HG03039 (cell line): ENCODE results near the gene CACNA1D.

Source experiments
- ATAC-seq: cut with Tn5 transposase; IDR thresholded peaks from one replicate; pipeline ENCODE4 v1.9.1; 2021; ENCODE audit warnings: mild to moderate bottlenecking, moderate library complexity; ENCODE audit not compliant: unreplicated experiment

The CACNA1D gene

DNA sequence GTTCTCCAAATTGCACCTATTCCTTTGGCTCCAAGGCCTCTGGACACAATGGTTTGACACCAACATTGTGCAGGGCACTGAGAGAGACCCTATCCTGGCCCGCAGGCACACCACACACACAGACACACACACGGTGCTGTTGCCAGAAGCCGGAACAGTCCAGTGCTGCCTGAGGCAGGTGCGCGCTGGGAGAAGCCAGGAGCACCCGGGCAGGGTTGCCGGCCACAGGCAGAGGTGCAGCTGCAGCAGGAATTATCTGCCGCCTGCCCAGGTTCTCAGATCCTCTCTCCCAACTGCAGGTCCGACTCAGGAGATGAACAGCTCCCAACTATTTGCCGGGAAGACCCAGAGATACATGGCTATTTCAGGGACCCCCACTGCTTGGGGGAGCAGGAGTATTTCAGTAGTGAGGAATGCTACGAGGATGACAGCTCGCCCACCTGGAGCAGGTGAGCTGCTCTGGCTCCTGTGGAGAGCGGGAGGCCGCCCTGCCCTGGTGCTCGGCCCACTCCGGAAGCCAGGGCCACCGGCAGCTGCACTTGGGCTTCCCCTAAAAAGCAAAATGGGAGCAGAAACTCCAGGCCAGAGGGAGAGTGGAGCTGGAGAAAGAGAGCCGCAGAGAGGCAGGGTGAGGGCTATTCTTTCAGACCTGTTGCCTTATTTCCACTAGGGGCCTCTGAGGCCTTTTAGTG lies 308.9 kb downstream of the CACNA1D start:
- ATAC-seq = no peak

DNA sequence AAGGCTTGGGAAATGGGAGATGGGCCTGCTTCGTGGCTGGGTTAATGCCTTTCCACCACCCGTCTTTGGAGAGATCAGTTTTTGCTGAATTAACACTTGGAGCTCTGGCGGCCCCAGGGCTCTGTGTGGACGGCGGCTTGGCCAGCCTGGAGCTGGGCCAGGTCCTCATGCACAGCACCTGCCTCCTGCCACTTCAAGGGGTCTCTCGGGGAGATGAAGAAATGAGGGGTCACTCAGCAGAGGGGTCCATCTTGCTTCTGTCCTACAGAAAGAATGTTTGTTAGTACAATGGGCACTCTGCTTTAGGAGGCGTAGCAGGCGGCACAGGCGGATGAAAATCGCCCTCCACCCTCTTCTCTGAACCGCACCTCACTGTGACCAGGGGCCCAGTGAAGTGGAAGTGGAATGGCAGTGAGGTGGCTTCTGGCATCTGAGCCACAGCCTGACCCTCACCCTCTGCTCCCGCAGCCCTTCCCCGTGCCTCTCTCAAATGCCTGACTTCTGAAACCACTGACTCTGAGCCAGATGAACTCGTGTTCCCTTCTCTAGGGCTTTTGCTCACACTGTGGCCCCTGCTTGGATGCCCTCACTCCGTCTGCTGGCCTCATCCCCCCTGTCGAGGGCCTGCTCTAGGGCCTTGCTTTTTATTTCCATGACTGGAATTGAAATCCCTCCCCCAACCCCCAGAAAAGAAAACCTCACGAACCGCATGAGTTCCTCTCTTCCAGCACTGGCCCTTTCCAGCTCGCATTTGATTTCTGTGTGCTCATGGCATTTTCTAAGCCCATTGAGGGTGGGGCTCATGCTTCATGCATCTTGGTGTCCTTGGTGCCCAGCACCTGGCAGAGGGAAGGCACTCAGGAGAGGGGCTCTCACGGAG lies 309.6 kb downstream of the CACNA1D start:
- ATAC-seq = no peak

DNA sequence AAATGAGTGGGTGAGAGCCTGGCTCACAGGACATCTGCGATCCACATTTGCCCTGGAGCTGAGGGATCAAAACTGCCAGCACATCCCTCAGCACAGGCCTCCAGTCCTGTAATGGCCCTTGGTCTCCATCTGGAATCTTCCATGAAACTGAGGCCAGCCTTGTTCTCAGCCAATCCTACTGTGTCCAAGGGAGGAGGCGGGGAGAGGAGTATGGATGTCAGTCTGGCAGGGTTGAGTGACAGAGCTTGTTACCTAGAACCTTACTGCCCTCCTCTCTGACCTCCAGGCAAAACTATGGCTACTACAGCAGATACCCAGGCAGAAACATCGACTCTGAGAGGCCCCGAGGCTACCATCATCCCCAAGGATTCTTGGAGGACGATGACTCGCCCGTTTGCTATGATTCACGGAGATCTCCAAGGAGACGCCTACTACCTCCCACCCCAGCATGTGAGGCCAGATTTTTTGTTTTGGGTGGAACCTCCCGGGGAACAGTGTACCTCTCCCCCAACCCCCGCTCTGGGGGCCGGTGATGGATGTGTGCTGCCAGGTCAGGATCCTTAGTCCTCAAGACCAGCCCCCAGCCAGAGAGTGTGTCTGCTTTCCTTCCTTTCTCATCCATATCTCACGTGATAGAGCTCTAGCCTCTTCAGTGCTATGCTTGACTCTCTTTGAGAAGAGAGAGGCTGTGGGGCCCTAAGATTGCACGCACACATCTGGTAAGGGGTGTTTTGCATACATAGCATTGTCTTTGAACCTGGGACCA lies 310.5 kb downstream of the CACNA1D start:
- peak; percentile 65 for ATAC-seq

DNA sequence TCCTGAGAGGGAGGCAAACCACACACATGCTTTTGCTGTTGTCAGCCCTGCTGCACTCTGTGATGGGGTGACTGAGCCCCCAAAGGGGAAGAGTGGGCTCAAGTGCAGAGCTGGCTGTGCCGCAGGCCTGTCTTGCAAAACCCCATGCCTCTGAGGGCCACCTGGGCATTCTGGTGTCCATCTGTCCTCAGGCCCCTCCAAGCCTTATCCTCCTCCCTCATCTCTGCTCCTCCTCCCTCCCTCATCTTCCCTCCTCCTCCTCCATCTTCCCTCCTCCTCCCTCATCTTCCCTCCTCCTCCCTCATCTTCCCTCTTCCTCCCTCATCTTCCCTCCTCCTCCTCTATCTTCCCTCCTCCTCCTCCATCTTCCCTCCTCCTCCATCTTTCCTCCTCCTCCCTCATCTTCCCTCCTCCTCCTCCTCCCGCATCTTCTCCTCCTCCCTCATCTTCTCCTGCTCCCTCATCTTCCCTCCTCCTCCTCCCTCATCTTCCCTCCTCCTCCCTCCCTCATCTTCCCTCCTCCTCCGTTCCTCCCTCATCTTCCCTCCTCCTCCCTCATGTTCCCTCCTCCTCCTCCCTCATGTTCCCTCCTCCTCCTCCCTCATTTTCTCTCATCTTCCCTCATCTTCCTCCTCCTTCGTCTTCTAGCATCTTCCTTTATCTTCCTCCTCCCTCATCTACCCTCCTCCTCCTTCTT lies 311.2 kb downstream of the CACNA1D start:
- ATAC-seq = no peak

DNA sequence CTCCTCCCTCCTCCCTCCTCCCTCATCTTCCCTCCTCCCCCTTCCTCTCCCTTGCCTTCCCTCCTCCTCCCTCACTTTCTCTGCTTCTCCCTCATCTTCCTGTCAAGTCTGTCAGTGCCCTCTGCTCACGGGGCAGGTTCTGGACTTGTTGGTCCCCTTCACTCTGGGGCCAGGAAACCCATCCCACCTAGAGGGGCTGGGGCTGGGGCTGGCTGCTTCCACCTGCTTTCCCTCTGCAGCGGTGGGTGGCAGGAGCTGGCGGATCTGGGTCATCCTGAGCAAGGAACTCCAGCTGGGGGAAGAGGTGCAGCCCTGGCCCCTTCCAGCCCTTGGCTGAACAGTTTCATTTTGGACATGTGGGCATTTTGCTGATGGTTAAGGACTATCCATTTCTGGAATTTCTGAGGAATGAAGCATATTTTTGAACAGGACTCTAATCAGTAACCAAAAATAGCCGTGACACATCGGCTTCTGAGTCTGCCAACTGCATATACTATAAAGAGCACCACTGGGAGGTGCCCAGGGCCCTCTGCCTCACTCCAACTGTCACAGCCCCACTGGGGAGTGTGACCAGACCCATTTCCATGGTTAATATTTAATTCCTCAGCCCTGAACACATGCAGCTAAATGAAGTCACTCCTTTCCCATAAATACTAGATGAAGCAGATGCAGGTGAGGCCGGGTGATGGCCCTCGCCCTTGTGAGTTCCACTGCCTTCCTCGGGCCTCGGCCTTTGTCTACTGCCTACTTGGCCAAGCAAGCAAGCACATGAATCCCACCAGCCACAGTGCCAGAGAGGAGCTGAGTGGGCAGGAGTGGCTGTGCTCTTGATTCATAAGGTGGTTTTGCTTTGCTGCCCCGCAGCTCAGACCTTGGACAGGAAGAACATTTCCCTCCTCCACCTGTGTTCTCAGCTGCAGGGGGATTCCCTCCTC lies 312.0 kb downstream of the CACNA1D start:
- ATAC-seq = no peak

DNA sequence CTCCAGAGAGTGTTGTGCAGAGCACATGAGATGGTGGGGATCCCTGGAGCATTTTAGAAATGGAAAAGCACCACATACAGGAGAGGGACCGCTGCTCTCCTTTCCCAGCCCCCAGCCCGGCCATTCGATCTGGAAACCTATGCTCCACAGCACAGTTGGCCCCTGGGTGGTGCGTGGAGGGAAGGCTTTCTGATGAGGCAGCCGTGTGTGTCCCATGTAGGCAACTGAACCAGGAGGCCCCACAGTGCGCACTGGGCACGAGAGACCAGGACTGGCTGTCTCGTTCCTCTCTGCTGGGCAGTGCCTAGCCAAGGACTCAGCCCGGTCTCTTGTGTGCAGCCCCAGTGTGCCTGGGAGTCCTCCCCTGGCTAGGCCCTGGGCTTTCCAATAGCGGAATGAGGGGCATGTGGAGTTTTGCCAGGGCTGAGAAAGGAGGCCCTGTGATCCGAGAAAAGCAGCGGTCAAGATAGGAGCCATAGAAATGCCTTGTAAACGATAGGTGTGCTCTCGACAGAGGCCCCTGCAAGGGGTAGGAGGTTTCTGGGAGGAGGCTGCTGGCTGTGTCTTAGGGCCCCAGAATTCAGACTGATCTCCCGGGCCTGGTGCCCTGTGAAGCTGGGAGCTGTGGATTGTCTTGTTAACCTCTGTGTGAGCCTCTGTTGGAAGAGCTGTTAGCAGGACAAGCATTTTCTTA lies 312.9 kb downstream of the CACNA1D start:
- no peak for ATAC-seq

DNA sequence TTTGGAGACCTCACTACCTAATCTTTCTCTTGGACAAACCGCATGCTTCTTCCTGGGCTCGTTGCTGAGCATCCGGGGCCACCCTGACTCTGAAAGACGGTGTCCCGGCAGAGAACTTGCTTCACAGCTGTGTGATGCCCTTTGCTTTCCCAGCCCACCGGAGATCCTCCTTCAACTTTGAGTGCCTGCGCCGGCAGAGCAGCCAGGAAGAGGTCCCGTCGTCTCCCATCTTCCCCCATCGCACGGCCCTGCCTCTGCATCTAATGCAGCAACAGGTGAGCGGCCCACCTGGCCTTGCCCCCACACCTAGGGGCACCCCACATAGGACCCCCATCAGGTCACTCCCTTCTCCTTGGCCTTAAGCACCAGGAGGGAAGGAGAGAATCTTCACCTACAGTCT lies 314.1 kb downstream of the CACNA1D start:
- ATAC-seq = no peak

DNA sequence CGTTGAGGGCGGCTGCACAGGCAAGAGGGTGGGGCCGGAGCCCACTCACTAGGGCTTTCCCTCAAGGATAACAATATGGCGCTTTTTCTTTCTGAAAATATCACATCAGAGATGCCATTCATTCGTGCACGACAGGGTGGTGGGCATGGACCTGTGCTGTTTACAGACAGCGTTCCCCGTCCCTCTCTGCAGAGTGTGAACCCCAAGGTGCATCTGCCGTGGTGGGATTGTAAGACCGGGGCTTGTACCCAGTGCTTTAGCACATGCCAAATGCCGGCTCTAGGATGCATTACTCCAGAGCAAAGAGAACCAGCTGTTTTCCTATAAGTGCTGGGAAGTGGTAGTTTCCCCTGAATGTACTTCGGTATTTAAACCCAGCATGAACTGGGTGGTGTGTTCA lies 314.9 kb downstream of the CACNA1D start:
- no peak for ATAC-seq

DNA sequence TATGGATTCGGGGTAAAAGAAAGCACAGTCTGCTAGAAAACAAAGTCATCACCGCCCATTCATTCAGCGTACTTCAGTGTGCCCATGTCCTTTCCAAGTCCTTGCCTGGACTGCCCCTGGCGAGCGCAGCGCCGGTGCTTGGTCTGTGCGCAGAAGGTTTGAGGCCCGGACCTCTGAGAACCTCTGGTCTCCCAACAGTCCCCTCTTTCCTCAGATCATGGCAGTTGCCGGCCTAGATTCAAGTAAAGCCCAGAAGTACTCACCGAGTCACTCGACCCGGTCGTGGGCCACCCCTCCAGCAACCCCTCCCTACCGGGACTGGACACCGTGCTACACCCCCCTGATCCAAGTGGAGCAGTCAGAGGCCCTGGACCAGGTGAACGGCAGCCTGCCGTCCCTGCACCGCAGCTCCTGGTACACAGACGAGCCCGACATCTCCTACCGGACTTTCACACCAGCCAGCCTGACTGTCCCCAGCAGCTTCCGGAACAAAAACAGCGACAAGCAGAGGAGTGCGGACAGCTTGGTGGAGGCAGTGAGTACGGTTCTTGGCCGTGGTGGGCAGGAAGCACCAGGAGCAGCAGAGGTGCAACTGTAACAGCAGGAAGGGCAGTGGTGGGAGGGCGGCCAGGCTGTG lies 315.5 kb downstream of the CACNA1D start:
- no peak for ATAC-seq

DNA sequence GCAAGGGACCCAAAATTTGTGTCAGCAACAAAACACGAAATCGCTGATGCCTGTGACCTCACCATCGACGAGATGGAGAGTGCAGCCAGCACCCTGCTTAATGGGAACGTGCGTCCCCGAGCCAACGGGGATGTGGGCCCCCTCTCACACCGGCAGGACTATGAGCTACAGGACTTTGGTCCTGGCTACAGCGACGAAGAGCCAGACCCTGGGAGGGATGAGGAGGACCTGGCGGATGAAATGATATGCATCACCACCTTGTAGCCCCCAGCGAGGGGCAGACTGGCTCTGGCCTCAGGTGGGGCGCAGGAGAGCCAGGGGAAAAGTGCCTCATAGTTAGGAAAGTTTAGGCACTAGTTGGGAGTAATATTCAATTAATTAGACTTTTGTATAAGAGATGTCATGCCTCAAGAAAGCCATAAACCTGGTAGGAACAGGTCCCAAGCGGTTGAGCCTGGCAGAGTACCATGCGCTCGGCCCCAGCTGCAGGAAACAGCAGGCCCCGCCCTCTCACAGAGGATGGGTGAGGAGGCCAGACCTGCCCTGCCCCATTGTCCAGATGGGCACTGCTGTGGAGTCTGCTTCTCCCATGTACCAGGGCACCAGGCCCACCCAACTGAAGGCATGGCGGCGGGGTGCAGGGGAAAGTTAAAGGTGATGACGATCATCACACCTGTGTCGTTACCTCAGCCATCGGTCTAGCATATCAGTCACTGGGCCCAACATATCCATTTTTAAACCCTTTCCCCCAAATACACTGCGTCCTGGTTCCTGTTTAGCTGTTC lies 316.9 kb downstream of the CACNA1D start:
- no peak for ATAC-seq

DNA sequence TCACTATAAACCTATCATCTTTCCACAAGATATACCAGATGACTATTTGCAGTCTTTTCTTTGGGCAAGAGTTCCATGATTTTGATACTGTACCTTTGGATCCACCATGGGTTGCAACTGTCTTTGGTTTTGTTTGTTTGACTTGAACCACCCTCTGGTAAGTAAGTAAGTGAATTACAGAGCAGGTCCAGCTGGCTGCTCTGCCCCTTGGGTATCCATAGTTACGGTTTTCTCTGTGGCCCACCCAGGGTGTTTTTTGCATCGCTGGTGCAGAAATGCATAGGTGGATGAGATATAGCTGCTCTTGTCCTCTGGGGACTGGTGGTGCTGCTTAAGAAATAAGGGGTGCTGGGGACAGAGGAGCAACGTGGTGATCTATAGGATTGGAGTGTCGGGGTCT lies 318.0 kb downstream of the CACNA1D start:
- ATAC-seq = no peak

DNA sequence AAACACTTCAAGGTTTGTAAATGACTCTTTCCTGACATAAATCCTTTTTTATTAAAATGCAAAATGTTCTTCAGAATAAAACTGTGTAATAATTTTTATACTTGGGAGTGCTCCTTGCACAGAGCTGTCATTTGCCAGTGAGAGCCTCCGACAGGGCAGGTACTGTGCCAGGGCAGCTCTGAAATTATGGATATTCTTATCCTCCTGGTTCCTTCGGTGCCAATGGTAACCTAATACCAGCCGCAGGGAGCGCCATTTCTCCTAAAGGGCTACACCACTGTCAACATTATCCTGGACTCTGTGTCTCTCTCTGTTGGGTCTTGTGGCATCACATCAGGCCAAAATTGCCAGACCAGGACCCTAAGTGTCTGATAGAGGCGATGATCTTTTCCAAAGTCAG lies 318.8 kb downstream of the CACNA1D start:
- no peak for ATAC-seq

DNA sequence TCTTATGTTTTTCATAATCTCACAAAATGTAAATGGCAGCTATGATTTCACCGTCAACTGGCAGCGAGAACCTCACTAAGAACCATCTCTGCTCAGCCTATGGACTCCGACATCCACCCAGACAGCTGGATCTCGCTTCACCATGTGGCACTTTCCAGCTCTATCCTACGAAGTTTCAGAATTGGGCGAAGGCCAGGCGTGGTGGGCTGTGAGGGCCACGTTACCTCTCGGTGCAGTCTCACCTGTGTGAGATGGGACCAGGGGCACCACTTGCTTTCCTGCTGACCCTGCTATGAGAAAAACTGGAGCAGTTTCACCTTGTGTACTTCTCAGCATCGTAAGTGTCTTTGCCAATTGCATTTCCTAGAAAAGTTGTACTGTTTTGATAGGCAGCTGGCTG lies 319.5 kb downstream of the CACNA1D start:
- no peak for ATAC-seq

DNA sequence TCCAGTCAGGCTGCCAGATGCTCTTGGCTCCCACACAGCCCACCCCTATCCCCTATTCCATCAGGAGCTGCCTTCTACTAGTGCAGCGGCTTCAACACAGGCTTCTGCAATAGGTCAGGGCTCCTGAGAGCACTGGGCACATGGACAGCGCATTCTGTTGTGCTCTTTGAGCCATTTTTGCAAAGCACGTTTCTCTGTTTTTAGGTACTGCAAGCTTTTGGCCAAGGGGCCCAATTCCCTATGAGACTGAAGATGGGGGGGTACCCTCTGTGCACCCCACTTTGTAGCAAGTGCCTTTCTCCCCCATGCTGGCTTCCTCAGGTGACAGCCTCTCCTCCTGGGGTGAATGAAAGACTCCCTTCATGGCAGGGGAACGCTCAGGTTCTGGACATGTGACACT lies 320.7 kb downstream of the CACNA1D start:
- no peak for ATAC-seq

DNA sequence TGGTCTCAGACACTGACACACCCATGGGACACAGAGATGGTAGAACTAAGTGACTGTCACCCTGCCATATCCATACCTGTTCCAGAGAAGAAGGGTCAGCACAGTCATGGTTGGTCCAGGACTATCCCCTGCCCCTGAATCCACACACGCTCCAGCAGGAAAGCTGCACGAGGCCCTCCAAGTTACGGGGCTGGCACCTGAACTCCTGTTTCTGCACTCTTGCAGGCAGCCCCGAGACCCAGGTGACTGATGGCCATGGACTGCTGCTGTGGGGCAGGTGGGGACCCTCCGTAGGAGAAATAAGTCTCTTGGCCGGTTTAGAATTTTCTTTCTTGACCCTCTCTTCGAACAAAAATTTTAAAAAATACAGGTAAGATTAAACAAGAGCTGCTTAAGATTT lies 321.2 kb downstream of the CACNA1D start:
- ATAC-seq = no peak

DNA sequence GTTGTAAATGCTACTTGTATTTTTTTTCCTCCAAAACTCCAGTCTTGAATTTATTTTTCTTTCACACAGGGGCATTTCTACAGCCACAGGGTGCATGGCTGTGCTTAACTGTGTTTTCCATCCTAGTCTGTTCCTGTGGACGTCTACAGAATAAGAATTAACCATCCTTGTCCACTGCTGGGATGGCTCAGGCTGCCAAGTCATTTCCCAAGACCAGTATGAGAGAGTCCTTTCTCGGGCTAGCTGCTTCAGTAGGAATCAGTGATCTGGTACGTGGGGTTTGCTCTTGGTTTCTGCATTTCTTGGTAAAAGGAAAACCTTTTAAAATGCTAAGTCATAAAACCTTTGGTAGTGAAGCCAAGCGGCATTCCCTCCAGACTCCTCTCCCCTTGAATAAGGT lies 322.0 kb downstream of the CACNA1D start:
- ATAC-seq = no peak

DNA sequence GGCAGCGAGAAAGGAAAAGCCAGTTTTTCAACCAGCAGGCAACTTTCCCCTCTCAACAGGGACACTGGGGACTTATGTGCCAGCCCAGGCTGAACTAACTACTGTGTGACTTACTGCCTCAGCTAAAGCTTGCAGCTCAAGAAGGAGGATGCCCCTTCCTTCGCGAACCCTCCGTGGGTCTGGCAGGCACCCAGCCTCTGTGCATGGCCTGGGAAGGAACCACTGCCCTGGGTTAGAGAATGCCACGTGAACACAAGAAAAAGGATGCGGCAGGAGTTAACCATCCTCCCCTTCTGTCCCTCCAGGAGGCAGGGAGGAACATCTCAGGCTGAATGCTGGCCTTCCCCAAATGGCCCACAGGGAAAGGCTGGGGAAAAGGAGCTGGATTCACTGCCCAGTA lies 322.8 kb downstream of the CACNA1D start:
- ATAC-seq = no peak

DNA sequence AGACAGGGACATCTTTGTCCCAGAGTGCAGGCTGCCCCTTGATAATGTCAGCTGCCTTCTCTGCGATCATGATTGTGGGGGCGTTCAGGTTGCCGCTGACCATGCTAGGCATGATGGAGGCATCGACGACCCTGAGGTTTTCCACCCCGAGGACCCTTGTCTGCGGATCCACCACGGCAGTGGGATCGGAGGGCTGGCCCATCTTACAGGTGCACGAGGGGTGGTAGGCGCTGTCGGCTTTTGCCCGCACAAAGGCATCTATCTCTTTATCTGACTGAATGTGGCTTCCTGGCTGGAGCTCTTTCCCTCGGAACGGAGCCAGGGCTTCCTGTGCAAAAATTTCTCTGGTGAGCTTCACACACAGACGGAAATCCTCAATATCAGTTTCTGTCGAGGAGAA lies 323.4 kb downstream of the CACNA1D start:
- ATAC-seq = no peak
